ENCODE data around the gene DNM1. TPM values are rescaled to one million over a fixed set of nuclear protein-coding genes. Genes with fewer than 3 reads are reported as not detected.

The DNM1 gene
- total and polyA plus RNA-seq, 2 of the 8 experiments (the other 6 are each of a cell fraction or from before 2014, with no cell fraction given) = 34.3 to 62.7 TPM

- H3K27ac ChIP-seq (ENCODE audit: low read depth, low read length) = no peak overlapping the region
- no peak overlapping the region for H3K4me2 ChIP-seq (ENCODE audit: insufficient read depth in 1 of 2, low read depth in 2 of 2, low read length in 2 of 2)
- H4K8ac ChIP-seq (ENCODE audit: extremely low read depth, insufficient read depth, low read length) = no peak overlapping the region
- H2AFZ ChIP-seq (ENCODE audit: low read length) = no peak overlapping the region
- no peak overlapping the region for H3K18ac ChIP-seq (ENCODE audit: extremely low read depth, low read length)
- peaks cover 0 to 8% (median 4%) of the 10 kb centered on the region in 4 experiments; a peak in 4 of 7 replicates for H3K4me1 ChIP-seq (replicated peaks in 1 of 4; ENCODE audit: control insufficient read depth in 3 of 4, insufficient read depth in 4 of 4, low read length in 3 of 4)
- H2BK20ac ChIP-seq (ENCODE audit: low read length) = no peak overlapping the region
- H3K27me3 ChIP-seq (replicated peaks in 1 of 4; ENCODE audit: control insufficient read depth in 3 of 4, extremely low read depth in 1 of 4, insufficient read depth in 3 of 4, low read length in 3 of 4) = no peaks in the 10 kb centered on the region
- H4K20me1 ChIP-seq (replicated peaks in 1 of 2; ENCODE audit: control insufficient read depth in 1 of 2, insufficient read depth in 2 of 2, low read length in 2 of 2) = peaks cover 0 to 6% of the 10 kb centered on the region in 2 experiments
- H3K14ac ChIP-seq (ENCODE audit: insufficient read length) = no peak overlapping the region
- H3K23ac ChIP-seq (ENCODE audit: insufficient read length) = no peak overlapping the region
- no peak overlapping the region for H2BK15ac ChIP-seq (ENCODE audit: low read length)
- no peak for FAIRE-seq
- no peaks in the 10 kb centered on the region for H3K9me3 ChIP-seq (ENCODE audit: insufficient read depth in 2 of 2, low read depth in 1 of 2, low read length in 1 of 2)
- DNase-seq (ENCODE audit: low read depth in 1 of 2, low spot score in 2 of 2) = no peak
- CTCF ChIA-PET (ENCODE audit: partially characterized antibody) = interaction anchor here (0.6 to 1.7 kb wide), 7 partner anchors 8 to 644 kb away, joined by 3 to 7 read pairs (median 3); partner anchors contain the start of genes DNM1 and LCN2
- no peak overlapping the region for H2AK5ac ChIP-seq (ENCODE audit: low read depth, low read length)
- H3K79me1 ChIP-seq (ENCODE audit: low read depth, low read length) = no peaks in the 10 kb centered on the region; the same call in 1 of the 2 replicates
- POLR2A ChIA-PET (ENCODE audit: partially characterized antibody) = interaction anchor here (1.3 to 2.1 kb wide), 2 partner anchors 8 to 16 kb away, joined by 3 to 6 read pairs; partner anchors contain the start of gene DNM1
- no peak overlapping the region for H2BK5ac ChIP-seq (ENCODE audit: low read depth, low read length)
- H3K56ac ChIP-seq (replicated peaks; ENCODE audit: insufficient read length, low read depth, low read length) = no peak overlapping the region
- H3K9ac ChIP-seq (replicated peaks in 1 of 4; ENCODE audit: extremely low read depth in 1 of 4, low read depth in 3 of 4, low read length in 3 of 4) = no peak overlapping the region
- no peak overlapping the region for H3K4ac ChIP-seq (replicated peaks; ENCODE audit: insufficient read length, low read depth, low read length)
- no peak overlapping the region for H4K5ac ChIP-seq (ENCODE audit: insufficient read length, low read depth, low read length)
- H2BK12ac ChIP-seq (ENCODE audit: low read depth, low read length) = no peak overlapping the region
- no peak overlapping the region for H3K4me3 ChIP-seq (ENCODE audit: extremely low read depth in 1 of 4, insufficient read depth in 2 of 4, low read depth in 3 of 4, low read length in 4 of 4)
- WGBS, 2 experiments (ENCODE audit: extremely low coverage in 1 of 2, insufficient coverage in 1 of 2, insufficient read length in 1 of 2, insufficient replicate concordance in 2 of 2, low coverage in 1 of 2, low lambda C conversion rate in 2 of 2, missing lambda C conversion rate in 1 of 2) = 91% methylated on average over 2 of the region's 2 CpGs; no CpG with 5 or more reads in 1 of the 2 experiments
- H3K36me3 ChIP-seq (ENCODE audit: control insufficient read depth in 2 of 4, insufficient read depth in 4 of 4, low read length in 3 of 4) = peaks cover 2 to 20% (median 7%) of the 10 kb centered on the region in 4 experiments; a peak in 5 of 8 replicates
- H3K23me2 ChIP-seq (ENCODE audit: low read depth, low read length) = peaks cover 10% of the 10 kb centered on the region; the same call in 1 of the 2 replicates
- no peak overlapping the region for H2BK120ac ChIP-seq (replicated peaks; ENCODE audit: low read depth, low read length)
- H4K91ac ChIP-seq (replicated peaks; ENCODE audit: insufficient read length, low read length) = no peak overlapping the region
- H3K79me2 ChIP-seq (ENCODE audit: control insufficient read depth in 1 of 2, insufficient read depth in 2 of 2, low read length in 2 of 2) = no peaks in the 10 kb centered on the region
- TF ChIP-seq EP300 (IDR thresholded peaks at IDR 0.05; ENCODE audit: borderline replicate concordance in 1 of 2, low read depth in 2 of 2, low read length in 2 of 2) = no peak
- TF ChIP-seq KDM4A (IDR thresholded peaks at IDR 0.05; ENCODE audit: low read depth, low read length, severe bottlenecking) = no peak
- no peak for TF ChIP-seq EGR1 (IDR thresholded peaks at IDR 0.05; ENCODE audit: borderline replicate concordance, low read depth, low read length)
- TF ChIP-seq GABPA (IDR thresholded peaks at IDR 0.05; ENCODE audit: borderline replicate concordance, insufficient read depth, low read length) = no peak
- TF ChIP-seq YY1 (IDR thresholded peaks at IDR 0.05; ENCODE audit: low read depth, low read length) = no peak
- TF ChIP-seq BCL11A (IDR thresholded peaks at IDR 0.05; ENCODE audit: low read depth in 2 of 2, low read length in 2 of 2) = no peak
- no peak for TF ChIP-seq ATF2 (IDR thresholded peaks at IDR 0.05; ENCODE audit: low read length)
- TF ChIP-seq CHD2 (IDR thresholded peaks at IDR 0.05; ENCODE audit: low read length) = no peak
- TF ChIP-seq CREB1 (IDR thresholded peaks at IDR 0.05) = no peak
- no peak for TF ChIP-seq SP2 (IDR thresholded peaks at IDR 0.05; ENCODE audit: low read length)
- TF ChIP-seq SAP30 (IDR thresholded peaks at IDR 0.05; ENCODE audit: insufficient read depth, insufficient replicate concordance, low read length) = no peak
- no peak for TF ChIP-seq EZH2 (IDR thresholded peaks at IDR 0.05; ENCODE audit: low read depth, low read length, severe bottlenecking)
Observed at GRCh38 chr9:128187361-128187760, 15.8 kb upstream of the DNM1 start.
